HG02970 (cell line): ENCODE results near the gene COL28A1.

Experiments used
- ATAC-seq: cut with Tn5 transposase; IDR thresholded peaks from one replicate; pipeline ENCODE4 v1.9.1; 2021; ENCODE audit warnings: mild to moderate bottlenecking, moderate library complexity, moderate number of reproducible peaks; ENCODE audit not compliant: unreplicated experiment, low FRiP score

Gene COL28A1

GRCh38 chr7:7535691-7536090, at the start of gene COL28A1:
TSS of gene COL28A1 (minus strand) at chr7:7535873. CDS start at chr7:7532875, 2,998 bp downstream.
- ATAC-seq: no peak

- ATAC-seq: no peak
Measured at GRCh38 chr7:7584653-7585052, 49.0 kb upstream of the COL28A1 start.

GRCh38 chr7:7583731-7584130, 48.1 kb upstream of the COL28A1 start:
- no peak for ATAC-seq

- ATAC-seq: no peak
Measured at GRCh38 chr7:7582596-7582995, 46.9 kb upstream of the COL28A1 start.

- no peak for ATAC-seq
Measured at GRCh38 chr7:7581531-7582179, 46.0 kb upstream of the COL28A1 start.

- ATAC-seq: no peak
Measured at GRCh38 chr7:7579638-7580037, 44.0 kb upstream of the COL28A1 start.

- no peak for ATAC-seq
Measured at GRCh38 chr7:7577888-7578287, 42.2 kb upstream of the COL28A1 start.

- ATAC-seq: no peak
Measured at GRCh38 chr7:7576344-7576743, 40.7 kb upstream of the COL28A1 start.

GRCh38 chr7:7573701-7574100, 38.0 kb upstream of the COL28A1 start:
- ATAC-seq: no peak

- ATAC-seq: no peak
Measured at GRCh38 chr7:7570584-7570983, 34.9 kb upstream of the COL28A1 start.

GRCh38 chr7:7569615-7570014, 33.9 kb upstream of the COL28A1 start:
- no peak for ATAC-seq

- ATAC-seq: no peak
Measured at GRCh38 chr7:7569081-7569527, 33.4 kb upstream of the COL28A1 start.

- ATAC-seq: no peak
Measured at GRCh38 chr7:7568553-7568952, 32.9 kb upstream of the COL28A1 start.

- ATAC-seq: no peak
Measured at GRCh38 chr7:7567898-7568531, 32.3 kb upstream of the COL28A1 start.

GRCh38 chr7:7566651-7567611, 31.3 kb upstream of the COL28A1 start, which contains the start of gene MIOS:
TSS of gene MIOS (plus strand) at chr7:7566884. CDS start at chr7:7572476, 5,592 bp downstream.
- peak; percentile 84 for ATAC-seq

- peak; percentile 26 for ATAC-seq
Measured at GRCh38 chr7:7565746-7566650, 30.3 kb upstream of the COL28A1 start.

GRCh38 chr7:7565018-7565680, 29.5 kb upstream of the COL28A1 start:
- no peak for ATAC-seq

GRCh38 chr7:7564323-7564780, 28.7 kb upstream of the COL28A1 start:
- ATAC-seq: no peak

- ATAC-seq: no peak
Measured at GRCh38 chr7:7563813-7564212, 28.1 kb upstream of the COL28A1 start.
